Measurements from ENCODE around the gene PXDN. TPM values are rescaled to one million over a fixed set of nuclear protein-coding genes. Genes with fewer than 3 reads are reported as not detected.
"Not testable (repeated sequence)": the region's sequence is repeated elsewhere in the genome, so short reads cannot be mapped to it uniquely, and the experiment has no call there.

Gene PXDN
- polyA plus RNA-seq, 1 donor, result 60.6 TPM

- H3K27ac ChIP-seq (ENCODE audit: low read length), result peak overlapping the region; percentile 44
- H3K27me3 ChIP-seq (ENCODE audit: control insufficient read depth, insufficient read depth, low read length), result no peaks in the 10 kb centered on the region
- DNase-seq, result no peak
- H3K4me3 ChIP-seq (ENCODE audit: low read length), result no peak overlapping the region
- WGBS (ENCODE audit: insufficient coverage, low lambda C conversion rate), result 100% methylated on average over 3 of the region's 16 CpGs
- H3K4me1 ChIP-seq (ENCODE audit: control insufficient read depth, insufficient read depth, low read length), result peaks cover 6% of the 10 kb centered on the region
- no peaks in the 10 kb centered on the region for H3K36me3 ChIP-seq (ENCODE audit: control insufficient read depth, insufficient read depth, low read length)
- H3K9me3 ChIP-seq (ENCODE audit: control insufficient read depth, low read depth, low read length), result no peaks in the 10 kb centered on the region
Observed at GRCh38 chr2:1721706-1722646, 22.3 kb downstream of the PXDN start.

- no peak overlapping the region for H3K4me3 ChIP-seq (ENCODE audit: low read length)
- H3K27me3 ChIP-seq (ENCODE audit: control insufficient read depth, insufficient read depth, low read length), result no peaks in the 10 kb centered on the region
- H3K4me1 ChIP-seq (ENCODE audit: control insufficient read depth, insufficient read depth, low read length), result peaks cover 6% of the 10 kb centered on the region
- H3K9me3 ChIP-seq (ENCODE audit: control insufficient read depth, low read depth, low read length), result no peaks in the 10 kb centered on the region
- no peaks in the 10 kb centered on the region for H3K36me3 ChIP-seq (ENCODE audit: control insufficient read depth, insufficient read depth, low read length)
- H3K27ac ChIP-seq (ENCODE audit: low read length), result no peak overlapping the region
- no peak for DNase-seq
- WGBS (ENCODE audit: insufficient coverage, low lambda C conversion rate), result 100% methylated on average over 1 of the region's 23 CpGs
Observed at GRCh38 chr2:1718339-1719220, 25.7 kb downstream of the PXDN start.

- H3K4me3 ChIP-seq (ENCODE audit: low read length), result no peak overlapping the region
- no peaks in the 10 kb centered on the region for H3K9me3 ChIP-seq (ENCODE audit: control insufficient read depth, low read depth, low read length)
- H3K27ac ChIP-seq (ENCODE audit: low read length), result no peak overlapping the region
- H3K36me3 ChIP-seq (ENCODE audit: control insufficient read depth, insufficient read depth, low read length), result no peaks in the 10 kb centered on the region
- no peak for DNase-seq
- no peaks in the 10 kb centered on the region for H3K27me3 ChIP-seq (ENCODE audit: control insufficient read depth, insufficient read depth, low read length)
- H3K4me1 ChIP-seq (ENCODE audit: control insufficient read depth, insufficient read depth, low read length), result peaks cover 6% of the 10 kb centered on the region
- WGBS (ENCODE audit: insufficient coverage, low lambda C conversion rate), result no CpG with 5 or more reads among the region's 9 CpGs
Observed at GRCh38 chr2:1717113-1717512, 27.2 kb downstream of the PXDN start.

GRCh38 chr2:1716441-1716840 lies 27.9 kb downstream of the PXDN start:
- Histone ChIP-seq H3K9me3 (ENCODE audit: control insufficient read depth, low read depth, low read length) (no peaks in the 10 kb centered on the region), H3K4me1 (ENCODE audit: control insufficient read depth, insufficient read depth, low read length) (peaks cover 6% of the 10 kb centered on the region), H3K36me3 (ENCODE audit: control insufficient read depth, insufficient read depth, low read length) (no peaks in the 10 kb centered on the region), H3K27me3 (ENCODE audit: control insufficient read depth, insufficient read depth, low read length) (no peaks in the 10 kb centered on the region), H3K4me3 (ENCODE audit: low read length) (no peak overlapping the region), H3K27ac (ENCODE audit: low read length) (peak overlapping the region; percentile 15)
- WGBS (ENCODE audit: insufficient coverage, low lambda C conversion rate), result no CpG with 5 or more reads among the region's 9 CpGs
- DNase-seq, result no peak

- not testable (repeated sequence) for H3K27ac ChIP-seq (ENCODE audit: low read length); H3K36me3 ChIP-seq (ENCODE audit: control insufficient read depth, insufficient read depth, low read length); H3K27me3 ChIP-seq (ENCODE audit: control insufficient read depth, insufficient read depth, low read length); DNase-seq; H3K4me3 ChIP-seq (ENCODE audit: low read length); H3K4me1 ChIP-seq (ENCODE audit: control insufficient read depth, insufficient read depth, low read length); H3K9me3 ChIP-seq (ENCODE audit: control insufficient read depth, low read depth, low read length)
- no CpG with 5 or more reads among the region's 2 CpGs for WGBS (ENCODE audit: insufficient coverage, low lambda C conversion rate)
Observed at GRCh38 chr2:1716014-1716305, 28.4 kb downstream of the PXDN start.

GRCh38 chr2:1715184-1716013 lies 28.9 kb downstream of the PXDN start:
- Histone ChIP-seq H3K27me3 (ENCODE audit: control insufficient read depth, insufficient read depth, low read length) (no peaks in the 10 kb centered on the region), H3K9me3 (ENCODE audit: control insufficient read depth, low read depth, low read length) (no peaks in the 10 kb centered on the region), H3K4me1 (ENCODE audit: control insufficient read depth, insufficient read depth, low read length) (no peaks in the 10 kb centered on the region), H3K27ac (ENCODE audit: low read length) (peak overlapping the region; percentile 2), H3K36me3 (ENCODE audit: control insufficient read depth, insufficient read depth, low read length) (no peaks in the 10 kb centered on the region), H3K4me3 (ENCODE audit: low read length) (no peak overlapping the region)
- no peak for DNase-seq
- WGBS (ENCODE audit: insufficient coverage, low lambda C conversion rate), result 80% methylated on average over 1 of the region's 22 CpGs

GRCh38 chr2:1714291-1715064 lies 29.8 kb downstream of the PXDN start:
- no peaks in the 10 kb centered on the region for H3K27me3 ChIP-seq (ENCODE audit: control insufficient read depth, insufficient read depth, low read length)
- no peaks in the 10 kb centered on the region for H3K4me1 ChIP-seq (ENCODE audit: control insufficient read depth, insufficient read depth, low read length)
- no peak for DNase-seq
- H3K27ac ChIP-seq (ENCODE audit: low read length), result no peak overlapping the region
- H3K4me3 ChIP-seq (ENCODE audit: low read length), result no peak overlapping the region
- H3K36me3 ChIP-seq (ENCODE audit: control insufficient read depth, insufficient read depth, low read length), result no peaks in the 10 kb centered on the region
- no CpG with 5 or more reads among the region's 17 CpGs for WGBS (ENCODE audit: insufficient coverage, low lambda C conversion rate)
- H3K9me3 ChIP-seq (ENCODE audit: control insufficient read depth, low read depth, low read length), result no peaks in the 10 kb centered on the region

GRCh38 chr2:1713839-1714236 lies 30.5 kb downstream of the PXDN start:
- Histone ChIP-seq H3K9me3 (ENCODE audit: control insufficient read depth, low read depth, low read length) (no peaks in the 10 kb centered on the region), H3K27me3 (ENCODE audit: control insufficient read depth, insufficient read depth, low read length) (no peaks in the 10 kb centered on the region), H3K4me1 (ENCODE audit: control insufficient read depth, insufficient read depth, low read length) (peaks cover 1% of the 10 kb centered on the region), H3K27ac (ENCODE audit: low read length) (no peak overlapping the region), H3K36me3 (ENCODE audit: control insufficient read depth, insufficient read depth, low read length) (no peaks in the 10 kb centered on the region), H3K4me3 (ENCODE audit: low read length) (no peak overlapping the region)
- WGBS (ENCODE audit: insufficient coverage, low lambda C conversion rate), result 90% methylated on average over 2 of the region's 10 CpGs
- DNase-seq, result no peak

GRCh38 chr2:1713142-1713838 lies 31.0 kb downstream of the PXDN start:
- H3K4me1 ChIP-seq (ENCODE audit: control insufficient read depth, insufficient read depth, low read length), result peaks cover 2% of the 10 kb centered on the region
- no peak for DNase-seq
- H3K4me3 ChIP-seq (ENCODE audit: low read length), result no peak overlapping the region
- no peaks in the 10 kb centered on the region for H3K27me3 ChIP-seq (ENCODE audit: control insufficient read depth, insufficient read depth, low read length)
- no peaks in the 10 kb centered on the region for H3K36me3 ChIP-seq (ENCODE audit: control insufficient read depth, insufficient read depth, low read length)
- no CpG with 5 or more reads among the region's 22 CpGs for WGBS (ENCODE audit: insufficient coverage, low lambda C conversion rate)
- H3K9me3 ChIP-seq (ENCODE audit: control insufficient read depth, low read depth, low read length), result no peaks in the 10 kb centered on the region
- no peak overlapping the region for H3K27ac ChIP-seq (ENCODE audit: low read length)
